22Rv1 (cell line): ENCODE results near the gene SPHK2.

ENCODE experiments used
- CTCF ChIP-seq: fragments of 450-650 bp; IDR thresholded peaks from 2 replicates; pipeline ENCODE4 v1.5.1; 2017; ENCODE audit warnings: mild to moderate bottlenecking
- ZFX ChIP-seq: fragments of 450-650 bp; IDR thresholded peaks from 2 replicates; pipeline ENCODE4 v1.6.1; 2017; ENCODE audit warnings: antibody characterized with exemption, borderline replicate concordance

- no peak for TF ChIP-seq CTCF
- no peak for TF ChIP-seq ZFX
Measured at GRCh38 chr19:48627201-48627864, 8.0 kb downstream of the SPHK2 start.
